ENCODE results near the gene DNAJC2. TPM values are rescaled to one million over a fixed set of nuclear protein-coding genes. Genes with fewer than 3 reads are reported as not detected.

Gene DNAJC2
- total and polyA plus RNA-seq, 2 experiments from 2014 or later, result 40.1 to 168 TPM

- no peak for DNase-seq (ENCODE audit: low spot score)
- peak overlapping the region; percentile 53; the same call in 2 of the 3 replicates for H3K4me3 Mint-ChIP-seq
- peaks cover 3% of the 10 kb centered on the region for H3K27me3 Mint-ChIP-seq (ENCODE audit: insufficient read depth, low read depth, poor library complexity)
- H3K4me2 ChIP-seq, result no peak overlapping the region
- H3K79me2 ChIP-seq (replicated peaks; ENCODE audit: insufficient read depth), result peaks cover 72% of the 10 kb centered on the region
- peaks cover 15% of the 10 kb centered on the region for H3K4me1 Mint-ChIP-seq
- H3F3A ChIP-seq (replicated peaks; ENCODE audit: low read depth), result no peaks in the 10 kb centered on the region
- H3K9me3 Mint-ChIP-seq, result no peaks in the 10 kb centered on the region
- H3K36me3 Mint-ChIP-seq (ENCODE audit: low read depth), result peaks cover 19% of the 10 kb centered on the region
- no peaks in the 10 kb centered on the region for H3K9me2 ChIP-seq (ENCODE audit: insufficient read depth)
- H3K27me3 ChIP-seq (ENCODE audit: insufficient read depth), result no peaks in the 10 kb centered on the region
- H3K27ac Mint-ChIP-seq, result no peak overlapping the region
- peaks cover 11% of the 10 kb centered on the region; the same call in 1 of the 2 replicates for H3K4me1 ChIP-seq (ENCODE audit: insufficient read depth)
- no peak overlapping the region for H3K27ac ChIP-seq (ENCODE audit: low read depth)
- H3K4me3 ChIP-seq, result no peak overlapping the region
- no peak for ATAC-seq
- H2AFZ ChIP-seq, result no peak overlapping the region
- H4K20me1 ChIP-seq (replicated peaks; ENCODE audit: insufficient read depth), result peaks cover 24% of the 10 kb centered on the region
- no peak for TF ChIP-seq STAT1 (IDR thresholded peaks at IDR 0.05; ENCODE audit: unreplicated experiment)
- TF ChIP-seq JUNB (IDR thresholded peaks at IDR 0.05; ENCODE audit: unreplicated experiment), result no peak
- no peak for TF ChIP-seq CTCF (conservative IDR thresholded peaks at IDR 0.05; ENCODE audit: low read depth in 2 of 2)
- TF ChIP-seq CREB1 (CRISPR knock-in tag; IDR thresholded peaks at IDR 0.05; ENCODE audit: low read depth), result no peak
- TF ChIP-seq ETS1 (IDR thresholded peaks at IDR 0.05), result no peak
- no peak for TF ChIP-seq ZNF462 (CRISPR knock-in tag; IDR thresholded peaks at IDR 0.05)
- TF ChIP-seq NANOG (IDR thresholded peaks at IDR 0.05; ENCODE audit: borderline replicate concordance), result no peak
- no peak for TF ChIP-seq EZH2 (IDR thresholded peaks at IDR 0.05; ENCODE audit: low read depth, unreplicated experiment)
- H3K36me3 ChIP-seq (ENCODE audit: insufficient read depth), result peaks cover 5% of the 10 kb centered on the region; the same call in 1 of the 2 replicates
Measured at GRCh38 chr7:103349805-103350204, 5.2 kb upstream of the DNAJC2 start.
